ENCODE results near the gene BABAM1.

BABAM1 gene

GRCh38 chr19:17275441-17276175 lies 8.4 kb downstream of the BABAM1 start:
- no peak overlapping the region for H3K4me3 ChIP-seq
- DNase-seq (ENCODE audit: low spot score): no peak
- no peak for TF ChIP-seq CTCF (IDR thresholded peaks at IDR 0.05)
- H3K27ac ChIP-seq: no peak overlapping the region

- no peak for TF ChIP-seq CTCF (IDR thresholded peaks at IDR 0.05)
- Histone ChIP-seq H3K4me3 (no peak overlapping the region), H3K27ac (no peak overlapping the region)
- no peak for DNase-seq (ENCODE audit: low spot score)
Measured at GRCh38 chr19:17279436-17279835, 12.2 kb downstream of the BABAM1 start.

- DNase-seq (ENCODE audit: low spot score): no peak
- no peak for TF ChIP-seq CTCF (IDR thresholded peaks at IDR 0.05)
- Histone ChIP-seq H3K27ac (no peak within 1 kb of the TSS), H3K4me3 (peak within 1 kb of the TSS; percentile 62)
Measured at GRCh38 chr19:17281391-17282304, 14.4 kb downstream of the BABAM1 start, which contains the start of gene ANKLE1. TSS of gene ANKLE1 (plus strand) at chr19:17281901. CDS start at chr19:17281921, 20 bp downstream.

- no peak for DNase-seq (ENCODE audit: low spot score)
- Histone ChIP-seq H3K27ac (no peak overlapping the region), H3K4me3 (peak overlapping the region; percentile 62)
- peak; percentile 92 for TF ChIP-seq CTCF (IDR thresholded peaks at IDR 0.05)
Measured at GRCh38 chr19:17282488-17283125, 15.4 kb downstream of the BABAM1 start.

GRCh38 chr19:17283504-17283996 lies 16.3 kb downstream of the BABAM1 start:
- Histone ChIP-seq H3K4me3 (no peak overlapping the region), H3K27ac (no peak overlapping the region)
- DNase-seq (ENCODE audit: low spot score): no peak
- no peak for TF ChIP-seq CTCF (IDR thresholded peaks at IDR 0.05)

GRCh38 chr19:17285415-17286135 lies 18.3 kb downstream of the BABAM1 start:
- TF ChIP-seq CTCF (IDR thresholded peaks at IDR 0.05): no peak
- DNase-seq (ENCODE audit: low spot score): no peak
- H3K4me3 ChIP-seq: no peak overlapping the region
- no peak overlapping the region for H3K27ac ChIP-seq
